Keratinocyte (primary cell): Measurements from ENCODE around the gene R3HDM1.
"Not testable (repeated sequence)": the region's sequence is repeated elsewhere in the genome, so short reads cannot be mapped to it uniquely, and the experiment has no call there.

Source experiments
- CTCF ChIP-seq, 3 experiments: IDR thresholded peaks in 1 of 3; conservative IDR thresholded peaks in 1 of 3; optimal IDR thresholded peaks in 1 of 3; 2 replicates in 2 of 3; 3 replicates in 1 of 3; pipeline versions ENCODE3 to v1.5.1; 2011; ENCODE audit warnings: low read length in 3 of 3, mild to moderate bottlenecking in 3 of 3, moderate library complexity in 2 of 3, control low read depth in 1 of 3, inconsistent platforms in 1 of 3; ENCODE audit not compliant: insufficient read depth in 2 of 3; ENCODE audit errors: extremely low read depth in 1 of 3
- EZH2 ChIP-seq: IDR thresholded peaks from one replicate; pipeline ENCODE4 v1.6.1; 2012; ENCODE audit warnings: inconsistent platforms, mild to moderate bottlenecking, low read length, moderate library complexity

GRCh38 chr2:135654239-135654638 lies 123.0 kb downstream of the R3HDM1 start:
- not testable (repeated sequence) for TF ChIP-seq EZH2; CTCF (optimal IDR thresholded peaks at IDR 0.05 in 1 of 3, IDR thresholded peaks at IDR 0.05 in 1 of 3, conservative IDR thresholded peaks at IDR 0.05 in 1 of 3; ENCODE audit: extremely low read depth in 1 of 3, insufficient read depth in 2 of 3, low read length in 3 of 3)
